ENCODE results near the gene TBC1D13.
A peak's percentile ranks its signal among the peaks of the same experiment; 100 is the strongest.

Gene TBC1D13

DNA sequence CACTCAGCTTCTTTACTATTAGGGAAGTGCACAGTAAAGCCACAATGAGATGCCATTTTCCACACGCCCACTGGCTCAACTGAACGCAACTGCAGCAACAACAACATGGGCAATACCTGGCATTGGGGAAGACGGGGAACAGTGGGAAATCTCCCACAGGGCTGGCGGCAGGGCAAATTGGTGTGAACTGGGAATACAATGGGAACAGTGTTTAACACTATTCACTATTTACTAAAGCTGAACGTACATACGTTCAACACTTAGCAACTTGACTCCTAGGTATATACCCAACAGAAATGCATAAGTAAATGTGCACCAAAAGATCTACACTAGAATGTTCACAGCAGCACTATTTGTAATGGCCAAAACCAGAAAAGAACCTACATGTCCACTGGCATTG is 29.5 kb upstream of the TBC1D13 start:
- TF ChIP-seq CTCF (IDR thresholded peaks at IDR 0.05; ENCODE audit: insufficient read depth, low read depth, low read length, missing control alignments): no peak
- DNase-seq (ENCODE audit: low read depth): no peak
- H3K4me3 ChIP-seq (ENCODE audit: low read length): no peak overlapping the region

DNA sequence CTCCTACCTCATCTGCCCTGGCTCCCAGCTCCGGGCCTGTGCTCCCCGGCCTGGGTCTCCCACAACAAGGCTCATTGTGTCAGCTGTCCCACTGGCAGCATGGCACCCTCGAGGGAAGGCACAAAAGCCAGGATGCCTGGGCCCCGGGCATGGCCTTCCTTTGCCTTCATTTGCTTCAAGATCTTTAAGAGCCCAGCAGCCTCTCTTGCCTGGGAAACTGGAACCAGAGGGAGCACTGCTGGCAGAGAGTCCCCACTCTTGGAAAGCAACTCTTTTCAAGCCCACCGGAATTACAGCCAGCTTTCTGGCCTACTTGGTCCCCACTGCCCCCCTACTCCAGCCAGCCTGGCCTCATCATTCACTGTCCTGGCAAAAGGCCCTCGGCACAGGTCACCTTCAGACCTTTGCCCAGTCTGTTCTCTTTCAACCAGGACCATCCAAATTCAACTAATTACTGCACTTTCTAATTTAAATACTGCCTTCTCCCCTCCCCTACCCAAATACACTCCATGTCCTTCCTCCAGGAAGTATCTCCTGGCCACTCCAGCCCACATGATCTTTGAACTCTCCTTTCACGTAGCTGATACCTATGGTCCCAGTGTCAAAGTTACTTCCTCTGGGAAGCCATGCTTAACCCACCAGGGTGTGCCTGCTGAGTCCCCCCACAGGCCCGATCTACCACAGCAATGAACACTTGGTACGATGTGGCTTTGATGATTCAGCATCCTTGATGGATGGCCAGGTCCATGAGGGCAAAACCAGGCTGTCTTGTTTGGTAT is 24.2 kb upstream of the TBC1D13 start:
- H3K4me3 ChIP-seq (ENCODE audit: low read length): no peak overlapping the region
- no peak for DNase-seq (ENCODE audit: low read depth)
- TF ChIP-seq CTCF (IDR thresholded peaks at IDR 0.05; ENCODE audit: insufficient read depth, low read depth, low read length, missing control alignments): no peak

- no peak for TF ChIP-seq CTCF (IDR thresholded peaks at IDR 0.05; ENCODE audit: insufficient read depth, low read depth, low read length, missing control alignments)
- DNase-seq (ENCODE audit: low read depth): no peak
- H3K4me3 ChIP-seq (ENCODE audit: low read length): no peak overlapping the region
These were observed 22.7 kb upstream of the TBC1D13 start for GRCh38 chr9:128764361-128764760.

- no peak overlapping the region for H3K4me3 ChIP-seq (ENCODE audit: low read length)
- no peak for DNase-seq (ENCODE audit: low read depth)
- TF ChIP-seq CTCF (IDR thresholded peaks at IDR 0.05; ENCODE audit: insufficient read depth, low read depth, low read length, missing control alignments): no peak
These were observed 21.6 kb upstream of the TBC1D13 start for GRCh38 chr9:128765499-128765898.

DNA sequence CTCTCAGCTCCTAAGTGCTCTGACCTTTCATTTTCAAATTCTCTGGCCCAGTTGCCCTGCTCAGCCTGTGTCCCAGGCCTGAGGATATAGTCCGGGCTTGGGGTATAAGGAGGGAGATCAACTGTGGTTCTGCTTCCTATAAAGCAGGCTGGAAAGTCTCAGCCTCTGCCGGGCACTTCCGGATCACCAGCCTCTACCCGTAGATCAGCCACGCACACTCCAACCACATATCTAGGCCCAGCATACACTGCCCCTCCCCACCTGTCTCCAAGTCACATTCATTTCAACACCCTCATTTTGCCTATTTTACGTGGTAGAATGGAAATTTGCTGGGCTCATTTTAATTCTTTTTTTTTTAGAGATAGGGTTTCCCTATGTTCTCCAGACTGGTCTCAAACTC is 18.4 kb upstream of the TBC1D13 start:
- H3K4me3 ChIP-seq (ENCODE audit: low read length): no peak overlapping the region
- no peak for DNase-seq (ENCODE audit: low read depth)
- no peak for TF ChIP-seq CTCF (IDR thresholded peaks at IDR 0.05; ENCODE audit: insufficient read depth, low read depth, low read length, missing control alignments)

DNA sequence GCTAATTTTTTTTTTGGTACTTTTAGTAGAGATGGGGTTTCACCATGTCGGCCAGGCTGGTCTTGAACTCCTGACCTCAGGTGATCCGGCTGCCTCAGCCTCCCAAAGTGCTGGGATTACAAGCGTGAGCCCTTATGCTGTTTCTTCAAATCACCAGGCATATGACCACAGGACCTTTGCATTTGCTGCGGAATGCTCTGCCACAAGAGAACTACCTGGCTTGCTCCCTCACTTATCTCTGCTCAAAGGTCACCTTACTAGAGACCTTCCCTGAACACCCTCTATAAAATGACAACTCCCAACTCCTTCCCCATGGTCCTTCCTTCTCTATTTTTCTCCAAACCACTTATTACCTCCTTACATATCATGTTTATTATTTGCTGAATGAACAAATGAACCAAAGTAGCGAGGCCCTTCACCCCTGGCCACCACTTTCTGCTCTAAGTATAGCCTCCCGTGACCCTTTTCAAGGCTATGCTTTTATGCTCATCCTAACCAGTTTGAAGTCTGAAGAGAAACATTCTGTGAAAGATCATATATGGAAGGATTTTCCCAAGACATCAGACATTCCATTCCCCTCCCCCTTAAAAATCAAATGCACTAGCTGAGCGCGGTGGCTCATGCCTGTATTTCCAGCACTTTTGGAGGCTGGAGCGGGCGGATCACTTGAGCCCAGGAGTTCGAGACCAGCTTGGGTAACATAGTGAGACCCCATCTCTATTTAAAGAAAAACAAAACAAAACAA is 16.6 kb upstream of the TBC1D13 start:
- H3K4me3 ChIP-seq (ENCODE audit: low read length): peak overlapping the region; percentile 95
- no peak for DNase-seq (ENCODE audit: low read depth)
- no peak for TF ChIP-seq CTCF (IDR thresholded peaks at IDR 0.05; ENCODE audit: insufficient read depth, low read depth, low read length, missing control alignments)

Measured in epithelial cell of esophagus (primary cell).